ENCODE measurements around the gene BTD.

- TF ChIP-seq CTCF (conservative IDR thresholded peaks at IDR 0.05 in 1 of 2, IDR thresholded peaks at IDR 0.05 in 1 of 2; ENCODE audit: low read depth in 1 of 2, low read length in 2 of 2) (no peak), EZH2 (IDR thresholded peaks at IDR 0.05; ENCODE audit: low read length, missing control alignments) (no peak)
These were observed 91.8 kb downstream of the BTD start for GRCh38 chr3:15693355-15693754.
